Activated naive CD4-positive, alpha-beta T cell treated with anti-CD3 and anti-CD28 coated beads for 36 hours (primary cell): ENCODE measurements around the gene PEX13. TPM values are rescaled to one million over a fixed set of nuclear protein-coding genes. Genes with fewer than 3 reads are reported as not detected.

Experiments used
- CTCF ChIA-PET: fragments of 350-600 bp; sonication (Branson Sonifier 250); formaldehyde crosslinking; loops from one replicate; lab custom pipeline; 2021; ENCODE audit warnings: antibody characterized with exemption; lab: Charles Lee
- DNase-seq: peaks from one replicate; pipeline ENCODE4 v3.0.0-alpha.2; 2020
- H3K27ac Mint-ChIP-seq: one replicate; pipeline ENCODE4 v1.8.0; 2021; ENCODE audit warnings: mild to moderate bottlenecking, mixed read lengths
- H3K27me3 Mint-ChIP-seq: one replicate; pipeline ENCODE4 v1.8.0; 2021; ENCODE audit warnings: low read depth, mixed read lengths
- H3K36me3 Mint-ChIP-seq: one replicate; pipeline ENCODE4 v1.8.0; 2021; ENCODE audit warnings: low read depth, mixed read lengths
- H3K4me1 Mint-ChIP-seq: one replicate; pipeline ENCODE4 v1.8.0; 2021; ENCODE audit warnings: low read depth, mixed read lengths
- H3K4me3 Mint-ChIP-seq: one replicate; pipeline ENCODE4 v1.8.0; 2021; ENCODE audit warnings: mild to moderate bottlenecking, moderate library complexity, mixed read lengths
- H3K9me3 Mint-ChIP-seq: one replicate; pipeline ENCODE4 v1.8.0; 2021; ENCODE audit warnings: mixed read lengths
- intact Hi-C: fragments of 100-400 bp; cut with micrococcal nuclease; formaldehyde crosslinking; loops from one replicate; pipeline ENCODE4 v1.15.1; 2023
- total RNA-seq, 2 experiments: library from RNA; stranded (reverse); gene quantifications; one replicate each; pipeline ENCODE4 v1.2.3, GENCODE V29; 2021

Gene PEX13
- total RNA-seq, 2 experiments from 2014 or later: 16.0 to 17.1 TPM

- H3K27me3 Mint-ChIP-seq: no peaks in the 10 kb centered on the region
- intact Hi-C loops: no loop called here
Measured at GRCh38 chr2:61090386-61090921, 72.9 kb downstream of the PEX13 start.

DNA sequence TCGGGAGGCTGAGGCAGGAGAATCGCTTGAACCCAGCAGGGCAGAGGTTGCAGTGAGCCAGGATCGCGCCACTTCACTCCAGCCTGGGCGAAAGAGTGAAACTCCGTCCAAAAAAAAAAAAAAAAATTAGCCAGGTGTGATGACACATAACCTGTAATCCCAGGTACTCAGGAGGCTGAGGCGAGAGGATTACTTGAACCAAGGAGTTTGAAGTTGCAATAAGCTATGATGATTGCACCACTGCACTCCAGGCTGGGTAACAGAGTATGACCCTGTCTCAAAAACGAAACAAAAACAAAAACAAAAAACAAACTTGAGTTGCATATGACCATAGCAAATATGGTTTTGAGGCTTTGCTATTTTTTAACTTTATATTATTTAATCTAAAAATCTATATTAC is 74.0 kb downstream of the PEX13 start:
- Mint-ChIP-seq H3K4me1 (no peaks in the 10 kb centered on the region), H3K9me3 (no peaks in the 10 kb centered on the region), H3K36me3 (no peaks in the 10 kb centered on the region), H3K27ac (no peak overlapping the region), H3K27me3 (no peaks in the 10 kb centered on the region), H3K4me3 (no peak overlapping the region)
- CTCF ChIA-PET: interaction anchor here (0.9 kb wide), 1 partner anchor 31 kb away, joined by 3 read pairs; no protein-coding TSS in a partner anchor
- DNase-seq: no peak
- intact Hi-C loops: no loop called here

More at GRCh38 chr2:61090386-61090921, 72.9 kb downstream of the PEX13 start:
- no peaks in the 10 kb centered on the region for H3K4me1 Mint-ChIP-seq
- H3K9me3 Mint-ChIP-seq: no peaks in the 10 kb centered on the region
- H3K27ac Mint-ChIP-seq: no peak overlapping the region
- H3K36me3 Mint-ChIP-seq: no peaks in the 10 kb centered on the region
- no peak for DNase-seq
- CTCF ChIA-PET: no interaction called here
- no peak overlapping the region for H3K4me3 Mint-ChIP-seq

- CTCF ChIA-PET: interaction anchor here (0.6 kb wide), 1 partner anchor 938 kb away, joined by 3 read pairs; no protein-coding TSS in a partner anchor
- Mint-ChIP-seq H3K4me3 (no peak overlapping the region), H3K9me3 (no peaks in the 10 kb centered on the region), H3K27ac (no peak overlapping the region), H3K36me3 (no peaks in the 10 kb centered on the region), H3K27me3 (no peaks in the 10 kb centered on the region), H3K4me1 (no peaks in the 10 kb centered on the region)
- intact Hi-C loops: no loop called here
- DNase-seq: no peak
Measured at GRCh38 chr2:61096438-61096837, 78.9 kb downstream of the PEX13 start.

DNA sequence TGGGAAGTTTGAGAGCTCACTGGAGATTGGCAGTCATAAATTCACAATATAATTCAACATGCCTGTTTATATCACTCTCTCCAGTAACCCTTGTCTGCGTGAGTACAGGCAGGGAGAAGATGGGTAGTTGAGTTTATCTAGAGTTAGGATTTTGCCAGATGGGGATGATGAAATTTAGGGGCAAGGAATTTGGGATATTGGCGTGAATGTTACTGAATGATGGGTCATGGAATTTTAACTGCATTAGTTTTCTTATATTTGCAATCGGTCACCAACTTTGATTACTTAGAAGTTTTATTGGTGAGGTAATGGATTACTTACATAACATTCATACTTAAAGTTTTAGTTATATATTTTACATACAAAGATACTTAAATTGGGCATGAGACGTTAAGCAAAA is 83.3 kb downstream of the PEX13 start:
- no peak overlapping the region for H3K4me3 Mint-ChIP-seq
- H3K36me3 Mint-ChIP-seq: no peaks in the 10 kb centered on the region
- no peaks in the 10 kb centered on the region for H3K9me3 Mint-ChIP-seq
- CTCF ChIA-PET: no interaction called here
- no peak overlapping the region for H3K27ac Mint-ChIP-seq
- no peaks in the 10 kb centered on the region for H3K4me1 Mint-ChIP-seq
- DNase-seq: no peak
- no peaks in the 10 kb centered on the region for H3K27me3 Mint-ChIP-seq
- intact Hi-C loops: no loop called here

Other genes starting within 250 kb of the PEX13 start
- gene REL, start 136.1 kb upstream of the PEX13 start, total RNA-seq: 10 to 100 TPM; 40.3 to 40.5 TPM
- gene PUS10, start 535 bp downstream of the PEX13 start, total RNA-seq: 1 to 10 TPM; 6.0 to 6.5 TPM
- 1 to 10 TPM; 1.9 to 2.1 TPM for gene SANBR, start 48.2 kb downstream of the PEX13 start, total RNA-seq
- 10 to 100 TPM; 12.6 to 12.7 TPM for gene C2orf74, start 144.5 kb downstream of the PEX13 start, total RNA-seq